Stimulated activated CD4-positive, alpha-beta T cell treated with anti-CD3 and anti-CD28 coated beads, Interleukin-2, amount 100 ng/mL, for 48 hours (primary cell): Measurements from ENCODE around the gene ATXN7L1.
"Not testable (repeated sequence)": the region's sequence is repeated elsewhere in the genome, so short reads cannot be mapped to it uniquely, and the experiment has no call there.

Experiments used
- DNase-seq, 2 donors: peaks; one replicate each; pipeline ENCODE4 v3.0.0-alpha.2; 2020

The ATXN7L1 gene

GRCh38 chr7:105799006-105799405 is 77.4 kb downstream of the ATXN7L1 start:
- DNase-seq, result no peak

DNA sequence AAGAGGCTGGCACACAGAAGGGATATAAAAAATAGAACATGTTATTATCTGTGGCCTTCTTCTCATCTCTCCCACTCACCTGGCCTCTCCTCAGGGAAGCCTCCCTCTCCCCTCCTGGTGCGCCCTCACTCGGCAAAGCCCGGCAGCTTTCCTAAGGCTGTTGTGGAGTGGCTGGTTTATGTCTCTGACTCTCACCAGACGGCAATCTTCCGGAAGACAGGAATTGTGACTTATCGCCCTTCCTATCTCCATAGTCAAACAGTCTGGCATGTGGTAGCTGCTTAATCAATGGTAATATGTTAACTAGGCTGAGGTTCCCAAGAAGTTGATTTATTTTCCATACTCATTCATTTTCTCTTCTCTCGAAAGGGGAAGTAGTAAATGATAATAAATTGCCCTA is 78.7 kb downstream of the ATXN7L1 start:
- no peak for DNase-seq

- DNase-seq, result no peak
Observed at GRCh38 chr7:105796365-105796764, 80.0 kb downstream of the ATXN7L1 start.

DNA sequence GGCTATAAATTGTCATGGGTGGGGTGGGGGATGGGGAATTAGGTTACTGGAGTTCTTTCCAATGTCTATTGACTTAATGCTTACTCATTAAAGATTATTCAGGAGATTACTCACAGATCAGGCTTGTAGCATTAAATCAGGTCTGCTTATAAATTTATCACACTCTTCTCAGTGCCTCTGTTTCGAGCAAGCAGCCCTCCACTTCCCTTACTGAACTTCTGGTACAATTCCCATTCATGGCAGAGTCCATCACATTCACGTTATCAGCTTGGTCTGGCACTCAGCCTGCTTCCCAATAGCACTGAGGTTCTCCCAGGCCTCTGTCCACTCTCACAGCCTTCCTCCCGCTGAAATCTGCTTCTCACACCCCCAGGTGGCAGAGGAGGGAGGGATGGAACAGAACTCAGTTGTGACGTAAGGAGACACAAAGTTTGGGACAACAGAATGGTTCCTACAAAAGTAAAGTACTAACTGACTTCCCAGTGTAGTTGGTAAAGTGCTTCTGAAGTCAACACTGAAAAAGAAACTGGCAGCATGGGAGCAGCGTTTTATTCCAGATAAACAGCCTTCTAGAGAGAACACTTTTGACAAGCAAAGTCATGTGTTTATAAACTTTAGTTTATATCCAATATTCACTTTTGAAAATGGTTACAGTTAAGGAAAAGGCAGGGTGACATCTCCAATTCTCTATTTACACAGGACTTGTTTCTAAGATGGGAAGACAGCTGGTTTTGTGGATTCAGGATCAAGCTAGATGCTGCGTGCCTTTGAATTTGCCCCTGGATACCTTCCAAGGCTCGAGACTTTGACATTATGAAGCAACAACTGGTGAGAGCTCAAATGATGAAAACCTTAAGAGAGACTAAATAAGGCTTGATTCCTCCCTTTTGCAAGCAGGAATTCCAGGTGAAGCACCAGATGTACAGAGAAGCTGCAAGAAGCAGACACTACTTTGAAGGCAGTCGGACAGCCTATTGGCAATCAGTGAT is 81.4 kb downstream of the ATXN7L1 start:
- no peak for DNase-seq

DNA sequence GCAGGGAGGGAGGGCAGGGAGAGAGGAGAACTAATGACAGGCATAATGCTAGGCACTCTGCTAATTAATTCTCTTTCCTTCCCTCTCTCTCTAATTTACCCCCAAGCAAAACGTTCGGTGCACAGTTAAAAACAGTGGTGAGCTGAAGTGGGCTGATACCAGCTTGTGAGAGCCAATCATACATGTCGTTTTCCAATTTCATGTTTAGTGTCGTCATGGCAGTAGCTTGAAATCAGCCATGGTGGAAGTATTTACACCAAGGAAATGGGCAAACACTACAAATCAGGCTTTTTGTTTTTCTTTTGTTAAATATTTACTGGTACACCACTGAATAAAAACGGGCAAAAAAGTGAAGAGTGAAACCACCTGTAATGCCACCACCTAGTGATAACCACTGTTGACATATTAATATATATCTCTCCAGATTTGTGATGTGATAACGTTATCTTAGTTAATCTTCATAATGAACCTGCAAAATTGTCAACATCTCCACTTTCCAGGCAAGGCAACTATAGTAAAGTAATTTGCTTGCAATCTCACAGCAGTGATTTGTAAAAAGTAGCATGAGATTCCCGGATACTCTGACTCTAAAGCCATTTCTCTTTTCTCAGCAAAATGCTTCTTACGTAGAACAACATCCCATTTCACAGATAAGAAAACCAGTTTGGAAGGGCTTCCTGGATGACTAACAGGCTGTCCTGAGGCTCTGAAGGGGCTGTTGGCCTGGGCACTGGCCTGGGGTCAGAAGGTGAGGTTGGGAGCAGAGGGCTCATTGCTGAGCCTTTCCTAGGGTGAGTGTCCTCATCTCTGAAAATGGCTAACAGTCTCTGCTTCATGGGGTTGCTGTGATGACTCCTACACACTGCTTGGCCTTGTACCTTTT is 83.7 kb downstream of the ATXN7L1 start:
- DNase-seq, result no peak

- no peak for DNase-seq
Observed at GRCh38 chr7:105791926-105792325, 84.5 kb downstream of the ATXN7L1 start.

- no peak for DNase-seq
Observed at GRCh38 chr7:105790996-105791395, 85.4 kb downstream of the ATXN7L1 start.

DNA sequence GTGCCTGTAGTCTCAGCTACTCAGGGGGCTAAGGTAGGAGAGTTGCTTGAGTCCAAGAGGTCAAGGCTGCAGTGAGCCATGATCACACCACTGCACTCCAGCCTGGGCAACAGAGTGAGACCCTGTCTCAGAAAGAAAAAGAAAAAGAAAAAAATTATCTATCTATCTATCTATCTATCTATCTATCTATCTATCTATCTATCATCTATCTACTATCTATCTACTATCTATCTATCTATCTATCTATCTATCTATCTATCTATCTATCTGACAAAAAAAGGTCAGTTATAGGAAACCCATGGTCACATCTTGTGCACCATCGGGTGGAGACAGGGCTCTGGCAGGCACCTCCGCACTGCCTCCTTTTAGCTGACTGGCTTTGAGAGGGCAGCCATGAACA is 85.9 kb downstream of the ATXN7L1 start:
- DNase-seq, result not testable (repeated sequence)

DNA sequence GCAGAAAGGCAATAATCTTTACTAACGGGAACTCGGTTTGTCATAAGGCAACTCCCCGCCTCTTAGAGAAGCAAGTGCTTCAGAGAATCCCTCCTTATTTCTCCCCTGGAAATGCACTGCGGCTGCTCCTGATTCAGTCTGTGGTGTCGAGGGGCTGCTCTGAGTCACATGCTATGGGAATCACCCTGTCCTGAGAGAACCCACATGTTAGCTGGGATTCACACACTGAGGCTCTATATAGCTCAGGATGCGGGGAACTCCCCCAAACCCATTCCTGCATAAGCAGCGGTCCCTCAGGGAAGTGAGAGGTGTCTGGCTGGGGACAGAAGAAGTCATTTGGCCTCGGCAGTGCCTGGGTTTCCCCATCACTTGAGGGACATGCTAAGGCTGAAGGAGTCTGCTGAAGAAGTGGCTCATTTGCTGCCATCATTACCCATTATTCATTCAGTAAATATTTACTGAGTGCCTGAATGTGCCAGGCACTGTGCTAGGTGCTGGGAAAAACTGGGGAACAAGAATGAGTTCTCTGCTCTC is 87.5 kb downstream of the ATXN7L1 start:
- no peak for DNase-seq

GRCh38 chr7:105788356-105788755 is 88.0 kb downstream of the ATXN7L1 start:
- DNase-seq, result no peak

DNA sequence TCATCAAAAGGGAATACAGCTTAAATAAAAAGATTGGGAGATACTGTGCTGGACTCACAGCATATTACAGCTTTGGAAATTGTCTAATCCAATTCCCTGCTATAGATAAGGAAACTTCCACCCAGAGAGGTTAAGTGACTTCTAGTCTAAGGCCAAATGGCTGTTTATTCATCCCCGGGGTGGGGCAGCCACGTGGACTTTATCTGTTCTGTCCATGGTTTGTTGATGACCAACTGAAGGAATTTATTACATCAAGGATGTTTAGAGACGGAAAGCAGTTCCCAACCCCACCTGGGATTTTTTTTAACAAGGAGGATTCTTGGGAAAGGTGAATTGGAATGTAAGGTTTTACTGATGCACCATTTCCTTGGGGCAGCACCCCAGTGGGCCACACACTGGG is 88.6 kb downstream of the ATXN7L1 start:
- no peak for DNase-seq

DNA sequence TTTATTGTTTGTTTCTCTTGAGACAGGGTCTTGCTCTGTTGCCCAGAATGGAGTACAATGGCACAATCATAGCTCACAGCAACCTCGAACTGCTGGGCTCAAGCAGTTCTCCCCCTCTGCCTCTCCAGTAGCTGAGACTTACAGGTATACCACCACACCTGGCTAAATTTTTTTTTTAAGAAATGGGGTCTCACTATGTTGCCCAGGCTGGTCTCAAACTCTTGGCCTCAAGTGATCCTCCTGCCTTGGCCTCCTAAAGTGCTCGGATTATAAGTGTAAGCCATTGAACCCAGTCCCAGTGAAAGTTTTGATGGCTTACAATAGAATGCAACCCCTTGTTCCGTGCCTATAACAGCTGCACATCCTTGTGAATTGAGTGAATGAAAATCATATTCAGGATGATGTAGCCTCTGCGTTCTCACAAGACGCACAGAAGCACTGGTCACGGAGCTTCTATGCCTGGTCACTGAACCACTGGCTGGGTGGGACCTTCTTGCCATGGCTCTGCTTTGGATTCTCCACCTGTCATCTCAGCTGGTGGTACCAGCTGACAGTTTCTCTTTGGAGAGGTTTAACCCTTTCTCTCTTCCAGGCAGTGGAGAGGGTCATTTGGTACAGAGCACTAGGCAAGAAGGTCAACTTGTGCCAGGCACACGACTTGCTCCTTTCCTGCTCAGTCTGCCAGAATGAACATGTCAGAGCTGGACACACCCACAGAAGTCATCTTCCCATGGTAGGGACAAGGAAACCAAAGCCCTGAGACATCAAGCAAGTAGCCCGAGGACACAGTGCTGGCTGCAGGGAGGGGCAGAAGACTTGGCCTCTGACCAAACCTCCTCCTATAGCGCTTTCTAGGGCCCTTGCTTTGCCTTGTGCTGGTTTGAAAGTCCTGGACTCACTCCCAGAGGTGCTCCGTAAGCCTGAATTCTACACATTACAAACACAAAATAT is 89.6 kb downstream of the ATXN7L1 start:
- no peak for DNase-seq

DNA sequence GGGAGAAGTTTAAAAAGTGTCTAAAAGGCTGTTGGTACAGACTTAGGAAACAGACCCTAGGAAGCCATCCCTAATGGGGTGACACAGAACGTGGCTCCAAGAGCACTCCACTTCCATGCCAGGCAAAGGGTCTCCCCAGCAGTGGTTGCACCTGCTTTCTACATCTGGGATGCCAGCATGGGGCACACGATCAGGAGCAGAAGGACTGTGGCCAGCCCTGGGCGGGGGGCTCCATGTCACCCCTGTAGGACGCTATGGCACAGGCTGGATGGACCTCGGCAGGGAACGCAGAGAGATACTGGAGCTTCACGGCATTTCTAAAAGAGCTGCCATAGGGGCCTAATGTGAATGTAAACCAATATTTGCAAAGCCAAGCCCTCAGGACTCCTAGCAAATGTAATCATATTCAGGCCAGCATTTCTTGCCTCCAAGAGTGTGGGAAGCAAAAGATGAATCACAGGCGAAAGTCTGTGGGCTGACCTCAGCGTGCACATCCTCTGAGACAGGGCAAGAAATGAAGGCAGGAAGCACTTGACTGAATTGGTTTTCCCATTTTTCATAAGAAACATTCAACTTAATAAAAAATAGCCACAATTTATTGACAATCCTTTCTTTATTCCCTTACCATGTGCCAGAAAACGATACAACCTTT is 93.9 kb downstream of the ATXN7L1 start:
- peak; percentile 29 to 44 for DNase-seq

GRCh38 chr7:105779856-105780780 is 96.3 kb downstream of the ATXN7L1 start:
- DNase-seq, result no peak

- DNase-seq, result no peak
Observed at GRCh38 chr7:105778956-105779355, 97.4 kb downstream of the ATXN7L1 start.

DNA sequence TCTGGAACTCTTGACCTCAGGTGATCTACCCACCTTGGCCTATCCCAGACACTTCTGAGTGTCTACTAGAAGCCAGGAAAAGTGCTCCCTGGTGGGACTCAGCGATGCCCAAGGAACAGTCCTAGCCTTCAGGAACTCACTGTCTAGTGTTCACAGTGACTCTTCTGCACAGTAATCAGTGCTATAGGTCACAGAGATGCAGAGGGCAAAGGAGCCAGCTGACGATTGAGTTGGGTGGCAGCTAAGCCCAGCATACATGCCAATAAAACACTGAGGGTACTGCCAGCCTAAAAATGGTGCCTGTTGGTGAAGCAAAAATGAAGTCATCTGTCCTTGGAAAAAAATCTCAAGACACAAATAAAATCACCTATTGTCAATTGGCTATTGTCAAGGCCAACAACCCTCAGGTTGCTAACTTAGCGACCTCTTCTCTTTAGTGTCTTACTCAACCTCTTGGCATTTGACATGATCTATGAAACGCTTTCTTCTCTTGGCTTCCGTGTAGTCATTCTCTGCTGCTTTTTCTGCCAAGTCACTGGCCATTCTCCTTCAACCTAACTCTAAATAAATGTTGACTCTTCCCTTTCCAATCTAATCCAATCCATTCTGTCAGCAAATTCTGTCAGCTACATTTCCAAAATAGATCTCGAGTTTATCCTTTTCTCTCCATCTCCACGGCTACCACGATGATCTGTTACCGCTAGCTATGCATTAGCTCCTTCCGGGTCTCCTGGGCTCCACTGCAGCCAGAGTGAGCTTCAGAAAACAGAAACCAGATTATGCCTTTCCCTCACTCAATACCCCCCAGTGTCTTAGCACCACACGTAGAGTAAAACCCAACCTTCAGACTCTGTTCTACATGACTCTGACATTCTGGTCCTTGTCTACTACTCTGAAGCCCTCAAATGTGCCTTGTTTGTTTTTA is 99.2 kb downstream of the ATXN7L1 start:
- DNase-seq, result no peak

- no peak for DNase-seq
Observed at GRCh38 chr7:105776068-105776790, 100.2 kb downstream of the ATXN7L1 start.

DNA sequence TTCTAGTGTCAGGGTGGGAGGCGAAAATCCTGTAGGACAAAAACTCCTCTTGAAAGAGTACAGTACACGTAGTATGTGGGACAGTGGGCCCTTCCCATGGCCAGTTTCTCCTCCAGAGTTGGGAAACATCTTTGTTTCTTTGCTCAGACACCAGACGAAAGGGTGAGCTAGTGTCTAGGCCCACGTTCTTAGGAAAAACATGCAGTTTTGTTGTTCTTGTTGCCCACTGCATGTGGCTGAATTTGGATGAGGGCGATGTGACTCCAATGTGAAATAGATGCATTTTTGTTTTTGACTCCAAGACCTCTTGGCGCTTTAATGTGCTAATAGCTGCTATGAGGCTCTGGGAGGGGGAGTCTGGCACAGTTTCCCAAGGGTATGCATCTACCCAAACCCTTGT is 100.8 kb downstream of the ATXN7L1 start:
- no peak for DNase-seq

DNA sequence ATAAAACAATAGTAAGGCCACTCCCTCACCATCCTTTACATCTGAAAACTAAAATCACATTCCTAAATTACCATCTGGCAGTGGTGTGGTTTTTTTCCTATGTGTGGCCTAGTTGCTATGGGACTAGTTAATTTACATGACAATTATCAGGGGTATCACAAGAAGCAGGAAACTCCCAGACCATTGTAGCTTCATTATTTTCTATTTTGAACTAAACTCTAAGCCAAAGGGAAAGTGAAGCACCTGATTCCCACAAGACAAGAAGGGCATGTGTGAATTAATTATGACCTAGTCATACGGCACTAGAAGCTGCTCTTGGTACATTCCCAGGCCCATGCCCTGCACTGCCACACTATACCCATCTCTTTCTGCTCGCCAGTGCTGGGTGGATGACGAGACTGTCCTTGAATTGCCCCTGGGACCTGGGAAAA is 103.4 kb downstream of the ATXN7L1 start:
- DNase-seq, result no peak
